K562 (cell line): Measurements from ENCODE around the gene SLC2A10. TPM values are rescaled to one million over a fixed set of nuclear protein-coding genes. Genes with fewer than 3 reads are reported as not detected.

Experiments used
- ASH1L ChIP-seq: fragments of 450-650 bp; IDR thresholded peaks from 2 replicates; pipeline ENCODE4 v1.6.1; 2018; ENCODE audit warnings: borderline replicate concordance, mild to moderate bottlenecking, low read depth; ENCODE audit not compliant: partially characterized antibody
- FOXP1 ChIP-seq: sonication (generic); formaldehyde crosslinking; IDR thresholded peaks from 2 replicates; pipeline ENCODE4 v1.8.0; 2022; ENCODE audit warnings: mild to moderate bottlenecking, missing genetic modification reagents
- ILF3 ChIP-seq: fragments of 450-650 bp; IDR thresholded peaks from 2 replicates; pipeline ENCODE4 v1.6.1; 2018; ENCODE audit warnings: antibody characterized with exemption, mild to moderate bottlenecking, moderate library complexity, borderline replicate concordance
- PBX2 ChIP-seq, 2 experiments: IDR thresholded peaks in 1 of 2; conservative IDR thresholded peaks in 1 of 2; 2 replicates each; pipeline ENCODE4 v1.6.1; 2016; ENCODE audit warnings: low read depth in 2 of 2, mild to moderate bottlenecking in 1 of 2, missing compliant biosample characterization in 1 of 2, missing genetic modification characterization in 1 of 2, moderate library complexity in 1 of 2
- SPI1 ChIP-seq: IDR thresholded peaks from 2 replicates; pipeline ENCODE4 v1.6.1; 2011; ENCODE audit warnings: low read depth, low read length, control low read depth, borderline replicate concordance
- TAL1 ChIP-seq: fragments of 450-650 bp; IDR thresholded peaks from 2 replicates; pipeline ENCODE4 v1.6.1; 2016; ENCODE audit warnings: mild to moderate bottlenecking
- ZBTB8A ChIP-seq: fragments of 450-650 bp; IDR thresholded peaks from 2 replicates; pipeline ENCODE4 v1.6.1; 2018; ENCODE audit warnings: mild to moderate bottlenecking, moderate library complexity; ENCODE audit not compliant: partially characterized antibody
- polyA plus RNA-seq, 8 experiments: library from polyadenylated mRNA; depleted of rRNA in 4 of 8; stranded (reverse) in 5 of 8; unstranded in 3 of 8; fragments of >200 nt; fragmentation: Nextera tagmentation in 2 of 8; fragmentation: Illumina TruSeq in 1 of 8; extraction: Ambion mirVana in 2 of 8; extraction: Trizol in 1 of 8; gene quantifications; 2 replicates each; pipeline versions ENCODE4 v1.2.1 to v1.2.3, GENCODE V29; 2011 to 2014; ENCODE audit warnings: inconsistent platforms in 1 of 8, missing spikeins in 1 of 8
- total RNA-seq, 7 experiments: library from RNA; depleted of rRNA in 6 of 7; stranded (reverse); fragments of >200 nt in 6 of 7; fragmentation: Illumina TruSeq in 2 of 7; extraction: Trizol in 2 of 7; gene quantifications; 2 replicates each; pipeline versions ENCODE4 v1.2.1 to v1.2.3, GENCODE V29; 2011 to 2021; ENCODE audit warnings: low replicate concordance in 1 of 7
- TF ChIP-seq, protein P1 (sequence below): fragments of 250-450 bp; sonication (Bioruptor Pico); IDR thresholded peaks from 2 replicates; pipeline ENCODE4 v1.4.0; 2020
- TF ChIP-seq, protein P2 (sequence below): sonication (generic); formaldehyde crosslinking; IDR thresholded peaks from 2 replicates; pipeline ENCODE4 v1.8.1; 2023; ENCODE audit warnings: mild to moderate bottlenecking, missing genetic modification reagents, moderate library complexity

SLC2A10 gene
- total and polyA plus RNA-seq, 9 of the 15 experiments (the other 6 are each of a cell fraction or from before 2014, with no cell fraction given) = 0.01 to 1.8 (median 0.10) TPM

- TF ChIP-seq PBX2 (CRISPR knock-in tag; IDR thresholded peaks at IDR 0.05; ENCODE audit: low read depth) (no peak), PBX2 (tag; conservative IDR thresholded peaks at IDR 0.05; ENCODE audit: low read depth) (no peak), ASH1L (no peak), ZBTB8A (no peak), FOXP1 (no peak), SPI1 (no peak), TAL1 (no peak), ILF3 (no peak)
- TF ChIP-seq, protein P1, sequence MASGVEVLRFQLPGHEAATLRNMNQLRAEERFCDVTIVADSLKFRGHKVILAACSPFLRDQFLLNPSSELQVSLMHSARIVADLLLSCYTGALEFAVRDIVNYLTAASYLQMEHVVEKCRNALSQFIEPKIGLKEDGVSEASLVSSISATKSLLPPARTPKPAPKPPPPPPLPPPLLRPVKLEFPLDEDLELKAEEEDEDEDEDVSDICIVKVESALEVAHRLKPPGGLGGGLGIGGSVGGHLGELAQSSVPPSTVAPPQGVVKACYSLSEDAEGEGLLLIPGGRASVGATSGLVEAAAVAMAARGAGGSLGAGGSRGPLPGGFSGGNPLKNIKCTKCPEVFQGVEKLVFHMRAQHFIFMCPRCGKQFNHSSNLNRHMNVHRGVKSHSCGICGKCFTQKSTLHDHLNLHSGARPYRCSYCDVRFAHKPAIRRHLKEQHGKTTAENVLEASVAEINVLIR (CRISPR knock-in tag) = no peak
- TF ChIP-seq, protein P2, sequence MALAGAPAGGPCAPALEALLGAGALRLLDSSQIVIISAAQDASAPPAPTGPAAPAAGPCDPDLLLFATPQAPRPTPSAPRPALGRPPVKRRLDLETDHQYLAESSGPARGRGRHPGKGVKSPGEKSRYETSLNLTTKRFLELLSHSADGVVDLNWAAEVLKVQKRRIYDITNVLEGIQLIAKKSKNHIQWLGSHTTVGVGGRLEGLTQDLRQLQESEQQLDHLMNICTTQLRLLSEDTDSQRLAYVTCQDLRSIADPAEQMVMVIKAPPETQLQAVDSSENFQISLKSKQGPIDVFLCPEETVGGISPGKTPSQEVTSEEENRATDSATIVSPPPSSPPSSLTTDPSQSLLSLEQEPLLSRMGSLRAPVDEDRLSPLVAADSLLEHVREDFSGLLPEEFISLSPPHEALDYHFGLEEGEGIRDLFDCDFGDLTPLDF (CRISPR knock-in tag) = no peak
Measured at GRCh38 chr20:46678516-46678915, 30.9 kb upstream of the SLC2A10 start (continued).
